GM19351 (cell line): ENCODE data around the gene CACNA1F.
"Not testable (repeated sequence)": the region's sequence is repeated elsewhere in the genome, so short reads cannot be mapped to it uniquely, and the experiment has no call there.

Experiments used
- ATAC-seq: cut with Tn5 transposase; IDR thresholded peaks from one replicate; pipeline ENCODE4 v1.9.1; 2021; ENCODE audit warnings: mild to moderate bottlenecking, moderate library complexity; ENCODE audit not compliant: unreplicated experiment

Gene CACNA1F

GRCh38 chrX:49177873-49178480, 55.2 kb downstream of the CACNA1F start:
- no peak for ATAC-seq

GRCh38 chrX:49177338-49177833, 55.8 kb downstream of the CACNA1F start:
- no peak for ATAC-seq

- ATAC-seq, result no peak
Observed at GRCh38 chrX:49176421-49177326, 56.5 kb downstream of the CACNA1F start.

- no peak for ATAC-seq
Observed at GRCh38 chrX:49175435-49176274, 57.5 kb downstream of the CACNA1F start.

- no peak for ATAC-seq
Observed at GRCh38 chrX:49174723-49175122, 58.4 kb downstream of the CACNA1F start.

GRCh38 chrX:49173544-49173943, 59.6 kb downstream of the CACNA1F start:
- not testable (repeated sequence) for ATAC-seq

GRCh38 chrX:49172280-49172780, 60.8 kb downstream of the CACNA1F start:
- ATAC-seq, result peak; percentile 73

GRCh38 chrX:49171752-49172279, 61.3 kb downstream of the CACNA1F start, which contains the start of gene PLP2:
Gene PLP2, plus strand, starts transcription at chrX:49171898. Its CDS starts 103 bp downstream, at chrX:49172001.
- ATAC-seq, result peak; percentile 37

GRCh38 chrX:49167740-49168108, 65.4 kb downstream of the CACNA1F start:
- no peak for ATAC-seq

GRCh38 chrX:49166914-49167739, 66.0 kb downstream of the CACNA1F start:
- ATAC-seq, result no peak

GRCh38 chrX:49165901-49166881, 66.9 kb downstream of the CACNA1F start:
- no peak for ATAC-seq

GRCh38 chrX:49164589-49165360, 68.4 kb downstream of the CACNA1F start:
- no peak for ATAC-seq

- peak; percentile 62 for ATAC-seq
Observed at GRCh38 chrX:49163555-49164419, 69.4 kb downstream of the CACNA1F start.

- ATAC-seq, result no peak
Observed at GRCh38 chrX:49162620-49163019, 70.5 kb downstream of the CACNA1F start, which contains the start of gene MAGIX. Gene MAGIX, plus strand, starts transcription at chrX:49162758. Its CDS starts 132 bp downstream, at chrX:49162890.

GRCh38 chrX:49161632-49162031, 71.5 kb downstream of the CACNA1F start:
- ATAC-seq, result no peak

- no peak for ATAC-seq
Observed at GRCh38 chrX:49160908-49161307, 72.2 kb downstream of the CACNA1F start.

GRCh38 chrX:49157194-49157593, 75.9 kb downstream of the CACNA1F start:
- ATAC-seq, result no peak
